ENCODE measurements around the gene DGCR2. TPM values are rescaled to one million over a fixed set of nuclear protein-coding genes. Genes with fewer than 3 reads are reported as not detected.

Gene DGCR2
- total RNA-seq, 4 donors from 2014 or later = 44.1 to 76.5 (median 56.3) TPM

DNA sequence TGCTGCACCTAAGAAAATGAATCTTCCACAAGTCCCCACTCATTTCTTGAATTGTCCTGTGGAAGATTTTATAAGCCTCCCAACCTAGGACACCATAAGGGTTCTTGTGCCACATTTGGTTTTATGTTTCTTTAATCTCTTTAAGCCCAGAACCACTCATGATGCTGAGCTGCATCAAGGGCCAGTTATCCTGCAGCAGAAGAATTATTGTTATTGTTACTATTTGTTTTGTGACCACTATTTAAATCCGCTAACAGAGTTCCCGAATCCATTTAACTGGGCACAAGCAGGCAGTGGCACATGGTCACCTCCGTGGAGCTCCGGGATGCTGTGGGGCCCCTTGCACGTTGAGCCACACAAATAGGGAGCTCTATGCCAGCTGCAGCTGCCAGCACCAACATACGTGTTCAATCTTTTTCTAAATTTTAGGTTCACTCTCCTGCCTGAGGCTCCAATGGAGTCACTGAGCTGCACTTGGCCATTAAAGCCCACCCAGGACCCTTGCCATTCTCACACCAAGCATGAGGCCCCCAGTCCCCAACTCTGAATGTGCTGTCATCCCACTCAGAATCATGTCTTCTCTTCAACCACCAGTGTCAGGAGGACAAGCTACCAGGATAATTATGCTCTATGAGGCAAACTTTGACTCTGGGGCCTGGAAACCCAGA lies 60.6 kb downstream of the DGCR2 start:
- ATAC-seq = no peak

DNA sequence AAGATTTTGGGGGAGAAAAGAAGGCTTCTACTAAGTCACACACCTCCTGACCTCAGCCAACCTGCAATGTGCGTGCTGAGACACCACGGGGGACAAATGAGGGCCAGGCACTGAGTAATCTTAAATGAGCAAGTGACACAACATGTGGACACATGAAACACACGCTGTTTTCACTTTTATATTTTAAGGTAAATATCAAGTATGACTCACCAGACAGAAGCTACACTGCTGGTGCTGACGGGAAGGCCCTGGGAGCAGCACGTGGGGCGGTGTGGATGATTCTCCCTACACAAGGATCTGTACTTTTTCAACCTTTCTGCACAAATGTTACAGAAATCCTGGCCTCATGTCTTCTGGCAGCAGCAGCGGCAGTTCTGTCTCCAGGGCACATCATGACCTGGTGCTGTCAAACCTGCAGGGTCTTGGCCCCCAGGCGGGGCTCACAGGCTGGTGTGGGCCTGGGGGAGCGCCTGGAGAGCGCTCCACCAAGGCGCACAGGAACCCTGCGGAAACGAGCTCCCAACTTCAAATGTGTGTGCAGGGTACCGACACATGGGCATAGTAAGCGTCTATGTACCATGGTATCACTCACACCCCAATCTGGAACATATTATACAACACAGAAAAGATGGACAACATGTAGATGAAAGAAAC lies 61.7 kb downstream of the DGCR2 start:
- Histone ChIP-seq H3K27me3 (no peaks in the 10 kb centered on the region), H3K4me1 (no peaks in the 10 kb centered on the region), H3K27ac (no peak overlapping the region), H3K4me3 (no peak overlapping the region), H3K36me3 (peaks cover 0 to 100% of the 10 kb centered on the region in 2 donors), H3K9me3 (no peaks in the 10 kb centered on the region)
- 67 to 92% methylated on average over 6 to 8 of the region's 15 CpGs for WGBS, 2 donors (ENCODE audit: low coverage in 1 of 2)
- ATAC-seq = no peak
- TF ChIP-seq POLR2AphosphoS5 (IDR thresholded peaks at IDR 0.05) (no peak), POLR2A (IDR thresholded peaks at IDR 0.05) (no peak), EP300 (IDR thresholded peaks at IDR 0.05) (no peak)
- TF ChIP-seq, protein P1, sequence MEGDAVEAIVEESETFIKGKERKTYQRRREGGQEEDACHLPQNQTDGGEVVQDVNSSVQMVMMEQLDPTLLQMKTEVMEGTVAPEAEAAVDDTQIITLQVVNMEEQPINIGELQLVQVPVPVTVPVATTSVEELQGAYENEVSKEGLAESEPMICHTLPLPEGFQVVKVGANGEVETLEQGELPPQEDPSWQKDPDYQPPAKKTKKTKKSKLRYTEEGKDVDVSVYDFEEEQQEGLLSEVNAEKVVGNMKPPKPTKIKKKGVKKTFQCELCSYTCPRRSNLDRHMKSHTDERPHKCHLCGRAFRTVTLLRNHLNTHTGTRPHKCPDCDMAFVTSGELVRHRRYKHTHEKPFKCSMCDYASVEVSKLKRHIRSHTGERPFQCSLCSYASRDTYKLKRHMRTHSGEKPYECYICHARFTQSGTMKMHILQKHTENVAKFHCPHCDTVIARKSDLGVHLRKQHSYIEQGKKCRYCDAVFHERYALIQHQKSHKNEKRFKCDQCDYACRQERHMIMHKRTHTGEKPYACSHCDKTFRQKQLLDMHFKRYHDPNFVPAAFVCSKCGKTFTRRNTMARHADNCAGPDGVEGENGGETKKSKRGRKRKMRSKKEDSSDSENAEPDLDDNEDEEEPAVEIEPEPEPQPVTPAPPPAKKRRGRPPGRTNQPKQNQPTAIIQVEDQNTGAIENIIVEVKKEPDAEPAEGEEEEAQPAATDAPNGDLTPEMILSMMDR (IDR thresholded peaks at IDR 0.05) = no peak

More for the DNA sequence above, 60.6 kb downstream of the DGCR2 start:
- Histone ChIP-seq H3K4me3 (no peak overlapping the region), H3K27ac (no peak overlapping the region), H3K9me3 (no peaks in the 10 kb centered on the region), H3K27me3 (no peaks in the 10 kb centered on the region), H3K36me3 (peaks cover 0 to 100% of the 10 kb centered on the region in 2 donors), H3K4me1 (no peaks in the 10 kb centered on the region)
- TF ChIP-seq, protein P1 (IDR thresholded peaks at IDR 0.05) = no peak
- TF ChIP-seq POLR2A (IDR thresholded peaks at IDR 0.05) (no peak), EP300 (IDR thresholded peaks at IDR 0.05) (no peak), POLR2AphosphoS5 (IDR thresholded peaks at IDR 0.05) (no peak)
- WGBS, 2 donors (ENCODE audit: low coverage in 1 of 2) = 91 to 94% methylated on average over 3 to 6 of the region's 6 CpGs

DNA sequence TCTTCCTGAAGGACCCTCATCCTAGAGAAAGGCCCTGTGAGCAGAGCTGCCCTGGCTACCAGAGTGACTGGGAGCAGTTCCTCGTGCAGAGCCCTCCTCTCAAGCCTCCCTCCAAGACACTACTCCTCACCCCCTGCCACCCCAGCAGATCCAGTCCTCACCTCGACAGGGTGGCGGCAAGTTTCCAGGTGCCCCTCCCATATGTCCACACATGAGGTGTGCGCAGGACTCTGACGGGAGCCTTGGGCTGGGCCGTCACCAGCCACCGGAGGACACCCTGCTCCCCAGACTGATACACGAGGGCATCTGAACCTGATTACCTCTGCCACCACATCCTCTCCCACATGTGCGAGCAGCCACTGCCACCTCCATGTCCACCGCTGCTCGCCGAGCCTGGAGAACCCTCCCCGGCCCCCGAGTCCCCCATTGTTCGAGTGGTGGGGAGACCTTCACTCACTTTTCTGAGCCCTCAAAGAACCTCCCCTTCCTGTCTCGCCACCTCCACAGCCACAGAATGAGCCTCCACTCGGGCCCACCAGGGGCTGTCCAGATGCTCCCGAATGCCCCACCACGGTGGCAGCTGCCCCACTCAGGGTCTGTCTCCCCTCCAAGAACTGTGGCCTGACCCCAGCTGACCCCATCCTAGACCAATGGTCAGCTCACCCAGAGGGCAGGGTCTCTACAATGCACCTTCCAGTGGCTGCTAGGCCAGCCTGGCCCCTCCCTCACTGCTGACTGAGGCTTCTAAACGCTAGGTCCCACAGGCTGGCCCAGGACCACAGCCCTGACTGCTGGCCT lies 62.5 kb downstream of the DGCR2 start:
- peaks cover 0 to 99% of the 10 kb centered on the region in 2 donors for H3K36me3 ChIP-seq
- H3K4me1 ChIP-seq = no peaks in the 10 kb centered on the region
- H3K4me3 ChIP-seq = no peak overlapping the region
- TF ChIP-seq, protein P1 (IDR thresholded peaks at IDR 0.05) = no peak
- TF ChIP-seq POLR2A (IDR thresholded peaks at IDR 0.05) (no peak), POLR2AphosphoS5 (IDR thresholded peaks at IDR 0.05) (no peak), EP300 (IDR thresholded peaks at IDR 0.05) (no peak)
- no peaks in the 10 kb centered on the region for H3K9me3 ChIP-seq
- H3K27me3 ChIP-seq = no peaks in the 10 kb centered on the region
- WGBS, 2 donors (ENCODE audit: low coverage in 1 of 2) = 80 to 97% methylated on average over 1 to 6 of the region's 20 CpGs
- ATAC-seq = no peak
- no peak overlapping the region for H3K27ac ChIP-seq

DNA sequence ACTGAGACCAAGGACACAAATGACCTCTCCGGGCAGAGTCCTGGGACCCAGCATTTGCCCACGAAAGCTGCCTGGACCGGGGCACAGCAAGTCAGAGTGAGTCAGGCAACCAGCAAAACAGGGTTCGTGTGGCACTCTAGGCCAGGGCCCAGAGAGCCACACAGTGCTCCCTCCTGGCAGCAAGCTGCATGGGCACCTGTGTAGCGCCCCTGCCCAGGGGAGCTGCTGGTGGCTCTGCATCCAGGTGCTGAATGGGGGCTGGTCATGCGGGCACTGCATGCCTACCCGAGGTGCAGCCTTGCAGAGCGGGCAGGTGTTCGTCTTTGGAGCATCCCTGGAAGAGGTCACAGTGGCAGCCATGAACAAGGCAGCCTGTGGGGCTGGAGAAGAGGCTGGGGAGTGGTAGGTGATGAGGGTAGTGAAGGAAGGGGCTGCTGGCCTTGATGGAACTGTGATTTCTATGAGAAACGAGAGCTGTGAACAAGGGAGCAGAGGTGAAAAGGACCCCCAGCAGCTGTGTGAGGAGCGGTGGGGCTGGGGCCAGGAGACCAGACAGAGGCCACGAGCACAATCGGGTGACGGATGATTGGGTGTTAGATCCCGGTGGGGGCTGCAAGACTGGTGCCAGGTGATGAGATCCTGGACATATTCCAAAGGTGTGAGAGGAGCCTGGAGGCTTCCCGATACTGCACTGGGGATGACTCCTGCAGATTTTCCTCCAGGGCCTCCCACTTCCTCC lies 63.3 kb downstream of the DGCR2 start:
- Histone ChIP-seq H3K4me1 (no peaks in the 10 kb centered on the region), H3K36me3 (peaks cover 0 to 97% of the 10 kb centered on the region in 2 donors), H3K9me3 (no peaks in the 10 kb centered on the region), H3K27me3 (no peaks in the 10 kb centered on the region), H3K4me3 (no peak overlapping the region), H3K27ac (no peak overlapping the region)
- no peak for ATAC-seq
- 62 to 91% methylated on average over 4 to 7 of the region's 16 CpGs for WGBS, 2 donors (ENCODE audit: low coverage in 1 of 2)
- TF ChIP-seq POLR2AphosphoS5 (IDR thresholded peaks at IDR 0.05) = no peak
- TF ChIP-seq EP300 (IDR thresholded peaks at IDR 0.05) = no peak
- no peak for TF ChIP-seq POLR2A (IDR thresholded peaks at IDR 0.05)
- TF ChIP-seq, protein P1 (IDR thresholded peaks at IDR 0.05) = no peak
